Measurements from ENCODE around the gene PDHX. TPM values are rescaled to one million over a fixed set of nuclear protein-coding genes. Genes with fewer than 3 reads are reported as not detected.
A peak's percentile ranks its signal among the peaks of the same experiment; 100 is the strongest.
"Not testable (repeated sequence)": the region's sequence is repeated elsewhere in the genome, so short reads cannot be mapped to it uniquely, and the experiment has no call there.

Gene PDHX
- total and polyA plus RNA-seq, 11 donors = 74.0 to 204 (median 127) TPM

DNA sequence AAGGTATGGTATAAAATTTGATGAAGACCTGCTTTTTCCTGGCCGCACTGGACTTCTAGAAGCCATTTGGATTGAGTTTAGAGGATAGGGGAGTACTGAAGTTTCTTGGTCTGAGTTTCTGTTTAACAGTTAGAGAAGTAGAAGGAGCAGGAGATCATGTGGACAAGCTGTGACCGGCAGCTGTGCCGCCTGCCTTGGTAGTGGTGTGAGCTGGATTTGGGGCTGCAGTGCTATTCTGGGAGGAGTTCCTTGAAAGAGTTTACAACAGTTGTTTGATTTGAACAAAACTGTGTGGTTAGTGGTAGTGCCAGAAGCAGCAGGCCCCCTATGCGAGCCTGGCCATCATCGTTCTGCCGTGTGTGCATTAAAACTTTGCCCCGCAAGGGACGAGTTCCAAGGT lies 105.2 kb downstream of the PDHX start:
- Histone ChIP-seq H3K4me1 (no peaks in the 10 kb centered on the region), H3K4me3 (no peak overlapping the region), H3K9me3 (peaks cover 0 to 26% (median 0%) of the 10 kb centered on the region in 12 donors), H3K36me3 (no peaks in the 10 kb centered on the region), H3K27ac (no peak overlapping the region), H3K27me3 (no peaks in the 10 kb centered on the region)
- ATAC-seq (no peak), DNase-seq (no peak)
- no peak for TF ChIP-seq POLR2A (IDR thresholded peaks at IDR 0.05)
- TF ChIP-seq, protein P1, sequence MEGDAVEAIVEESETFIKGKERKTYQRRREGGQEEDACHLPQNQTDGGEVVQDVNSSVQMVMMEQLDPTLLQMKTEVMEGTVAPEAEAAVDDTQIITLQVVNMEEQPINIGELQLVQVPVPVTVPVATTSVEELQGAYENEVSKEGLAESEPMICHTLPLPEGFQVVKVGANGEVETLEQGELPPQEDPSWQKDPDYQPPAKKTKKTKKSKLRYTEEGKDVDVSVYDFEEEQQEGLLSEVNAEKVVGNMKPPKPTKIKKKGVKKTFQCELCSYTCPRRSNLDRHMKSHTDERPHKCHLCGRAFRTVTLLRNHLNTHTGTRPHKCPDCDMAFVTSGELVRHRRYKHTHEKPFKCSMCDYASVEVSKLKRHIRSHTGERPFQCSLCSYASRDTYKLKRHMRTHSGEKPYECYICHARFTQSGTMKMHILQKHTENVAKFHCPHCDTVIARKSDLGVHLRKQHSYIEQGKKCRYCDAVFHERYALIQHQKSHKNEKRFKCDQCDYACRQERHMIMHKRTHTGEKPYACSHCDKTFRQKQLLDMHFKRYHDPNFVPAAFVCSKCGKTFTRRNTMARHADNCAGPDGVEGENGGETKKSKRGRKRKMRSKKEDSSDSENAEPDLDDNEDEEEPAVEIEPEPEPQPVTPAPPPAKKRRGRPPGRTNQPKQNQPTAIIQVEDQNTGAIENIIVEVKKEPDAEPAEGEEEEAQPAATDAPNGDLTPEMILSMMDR (IDR thresholded peaks at IDR 0.05) = no peak
- intact Hi-C loops (cut with DNase I) = no loop called here
- 87 to 95% (median 92%) methylated on average over 8 of the region's 8 CpGs for WGBS, 4 donors

DNA sequence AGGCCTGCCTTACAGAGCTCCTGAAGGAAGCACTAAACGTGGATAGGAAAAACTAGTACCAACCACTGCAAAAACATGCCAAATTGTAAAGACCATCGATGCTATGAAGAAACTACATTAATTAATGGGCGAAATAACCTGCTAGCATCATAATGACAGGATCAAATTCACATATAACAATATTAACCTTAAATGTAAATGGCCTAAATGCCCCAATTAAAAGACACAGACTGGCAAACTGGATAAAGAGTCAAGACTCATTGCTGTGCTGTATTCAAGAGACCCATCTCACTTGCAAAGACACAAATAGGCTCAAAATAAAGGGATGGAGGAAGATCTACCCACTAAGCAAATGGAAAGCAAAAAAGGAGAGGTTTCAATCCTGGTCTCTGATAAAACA lies 107.5 kb downstream of the PDHX start:
- H3K36me3 ChIP-seq; intact Hi-C loops (cut with DNase I); H3K4me3 ChIP-seq; DNase-seq; H3K27ac ChIP-seq; ATAC-seq; H3K4me1 ChIP-seq; H3K27me3 ChIP-seq: not testable (repeated sequence)
- peaks cover 0 to 26% (median 2%) of the 10 kb centered on the region in 12 donors for H3K9me3 ChIP-seq
- 78 to 90% (median 84%) methylated on average over 3 of the region's 3 CpGs for WGBS, 4 donors

DNA sequence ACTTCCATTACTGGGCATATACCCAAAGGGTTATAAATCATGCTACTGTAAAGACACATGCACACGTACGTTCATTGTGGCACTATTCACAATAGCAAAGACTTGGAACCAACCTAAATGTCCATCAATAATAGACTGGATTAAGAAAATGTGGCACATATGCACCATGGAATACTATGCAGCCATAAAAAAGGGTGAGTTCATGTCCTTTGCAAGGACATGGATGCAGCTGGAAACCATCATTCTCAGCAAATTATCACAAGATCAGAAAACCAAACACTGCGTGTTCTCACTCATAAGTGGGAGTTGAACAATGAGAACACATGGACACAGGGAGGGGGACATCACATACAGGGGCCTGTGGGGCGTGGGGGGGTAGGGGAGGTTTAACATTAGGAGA lies 111.6 kb downstream of the PDHX start:
- intact Hi-C loops (cut with DNase I); H3K27me3 ChIP-seq; H3K36me3 ChIP-seq; H3K4me3 ChIP-seq; H3K27ac ChIP-seq; DNase-seq; ATAC-seq: not testable (repeated sequence)
- H3K4me1 ChIP-seq = peaks cover 0 to 20% (median 5%) of the 10 kb centered on the region in 12 donors
- H3K9me3 ChIP-seq = peaks cover 0 to 26% (median 2%) of the 10 kb centered on the region in 12 donors
- whole genome bisulfite sequencing, 4 donors = 78 to 91% (median 86%) methylated on average over 4 of the region's 4 CpGs

DNA sequence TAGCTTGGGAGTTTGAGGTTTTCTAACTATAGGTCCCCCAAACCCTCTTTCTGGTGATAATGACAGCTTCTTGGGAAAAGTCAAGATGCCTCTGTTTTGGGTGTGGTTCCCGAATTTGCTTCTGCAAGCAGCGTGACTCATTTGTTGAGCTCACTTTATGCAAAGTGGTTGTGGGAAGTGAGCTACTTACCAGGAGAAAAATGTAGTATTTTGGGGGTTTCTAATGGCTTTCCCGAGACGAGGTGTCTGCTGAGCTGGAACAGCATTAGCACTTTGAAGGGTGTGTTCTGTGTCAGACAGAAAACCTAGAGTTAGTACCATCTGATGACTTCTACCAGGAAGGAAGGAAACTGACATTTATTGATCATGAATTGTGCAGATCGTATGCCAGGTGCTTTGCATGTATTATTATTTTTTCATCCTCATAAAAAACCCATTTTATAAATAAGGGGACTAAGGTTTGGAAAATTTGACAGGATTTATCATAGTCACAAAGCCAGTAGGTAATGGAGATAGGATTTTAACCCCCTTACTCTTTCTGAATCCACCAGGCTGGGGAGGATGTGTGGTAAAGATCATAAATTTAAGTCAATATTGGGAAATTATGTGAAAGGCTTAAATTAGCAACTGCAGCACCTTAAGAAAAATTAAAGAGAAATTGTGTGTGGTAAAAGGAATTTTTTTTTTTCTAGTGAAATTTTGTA lies 113.7 kb downstream of the PDHX start:
- 67 to 74% (median 70%) methylated on average over 5 of the region's 5 CpGs for WGBS, 4 donors
- DNase-seq (no peak), ATAC-seq (no peak)
- TF ChIP-seq POLR2A (IDR thresholded peaks at IDR 0.05) = no peak
- intact Hi-C loops (cut with DNase I) = no loop called here
- Histone ChIP-seq H3K27ac (peak overlapping the region in 8 of 12 donors; percentile 1 to 71 (median 64)), H3K9me3 (peaks cover 0 to 6% (median 0%) of the 10 kb centered on the region in 12 donors), H3K36me3 (no peaks in the 10 kb centered on the region), H3K4me1 (peaks cover 0 to 21% (median 5%) of the 10 kb centered on the region in 12 donors), H3K27me3 (no peaks in the 10 kb centered on the region), H3K4me3 (no peak overlapping the region)

DNA sequence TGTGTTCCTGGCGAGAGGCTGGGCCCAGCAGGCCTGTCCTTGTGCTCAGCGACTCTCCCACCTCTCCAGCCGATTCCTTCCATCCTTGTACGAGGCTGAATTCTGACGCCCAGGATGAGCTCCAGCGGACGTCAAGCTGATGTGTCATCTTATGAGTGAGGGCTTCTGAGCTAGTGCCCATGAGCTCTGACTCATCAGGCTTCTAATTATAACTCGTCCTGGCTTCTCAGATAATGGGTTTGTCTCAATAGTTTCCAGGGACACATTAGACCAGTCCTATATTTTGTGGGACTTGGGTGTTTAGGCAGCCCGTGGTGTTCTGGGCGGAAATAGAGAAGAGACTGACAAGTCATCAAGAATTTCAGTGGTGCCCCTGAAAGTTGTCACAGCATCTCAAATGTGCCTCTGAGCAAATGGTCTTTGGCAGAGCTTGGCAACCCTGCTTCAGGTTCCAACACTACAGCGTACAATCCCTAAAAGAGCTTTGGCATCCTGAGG lies 114.3 kb downstream of the PDHX start:
- no peak overlapping the region for H3K4me3 ChIP-seq
- intact Hi-C loops (cut with DNase I) = no loop called here
- 38 to 53% (median 45%) methylated on average over 11 of the region's 11 CpGs for WGBS, 4 donors
- peak overlapping the region in 10 of 12 donors; percentile 1 to 71 (median 54) for H3K27ac ChIP-seq
- no peaks in the 10 kb centered on the region for H3K36me3 ChIP-seq
- peak; percentile 96 to 99 (median 98) for ATAC-seq
- TF ChIP-seq POLR2A (IDR thresholded peaks at IDR 0.05) = no peak
- TF ChIP-seq, protein P1 (IDR thresholded peaks at IDR 0.05) = no peak
- peaks cover 0 to 27% (median 5%) of the 10 kb centered on the region in 12 donors for H3K4me1 ChIP-seq
- no peaks in the 10 kb centered on the region for H3K27me3 ChIP-seq
- H3K9me3 ChIP-seq = peaks cover 0 to 4% (median 0%) of the 10 kb centered on the region in 12 donors
- DNase-seq = peak; percentile 61 to 89 (median 68)

Measured in heart left ventricle (tissue), 16 donors.